CD4-positive, alpha-beta T cell treated with Interleukin-4 for 4 hours (primary cell): Measurements from ENCODE around the gene ALDH3B1.
"Not testable (repeated sequence)": the region's sequence is repeated elsewhere in the genome, so short reads cannot be mapped to it uniquely, and the experiment has no call there.

Source experiments
- DNase-seq: peaks from one replicate; pipeline ENCODE4 v3.0.0-alpha.2; 2020

Gene ALDH3B1, protein sequence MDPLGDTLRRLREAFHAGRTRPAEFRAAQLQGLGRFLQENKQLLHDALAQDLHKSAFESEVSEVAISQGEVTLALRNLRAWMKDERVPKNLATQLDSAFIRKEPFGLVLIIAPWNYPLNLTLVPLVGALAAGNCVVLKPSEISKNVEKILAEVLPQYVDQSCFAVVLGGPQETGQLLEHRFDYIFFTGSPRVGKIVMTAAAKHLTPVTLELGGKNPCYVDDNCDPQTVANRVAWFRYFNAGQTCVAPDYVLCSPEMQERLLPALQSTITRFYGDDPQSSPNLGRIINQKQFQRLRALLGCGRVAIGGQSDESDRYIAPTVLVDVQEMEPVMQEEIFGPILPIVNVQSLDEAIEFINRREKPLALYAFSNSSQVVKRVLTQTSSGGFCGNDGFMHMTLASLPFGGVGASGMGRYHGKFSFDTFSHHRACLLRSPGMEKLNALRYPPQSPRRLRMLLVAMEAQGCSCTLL

DNA sequence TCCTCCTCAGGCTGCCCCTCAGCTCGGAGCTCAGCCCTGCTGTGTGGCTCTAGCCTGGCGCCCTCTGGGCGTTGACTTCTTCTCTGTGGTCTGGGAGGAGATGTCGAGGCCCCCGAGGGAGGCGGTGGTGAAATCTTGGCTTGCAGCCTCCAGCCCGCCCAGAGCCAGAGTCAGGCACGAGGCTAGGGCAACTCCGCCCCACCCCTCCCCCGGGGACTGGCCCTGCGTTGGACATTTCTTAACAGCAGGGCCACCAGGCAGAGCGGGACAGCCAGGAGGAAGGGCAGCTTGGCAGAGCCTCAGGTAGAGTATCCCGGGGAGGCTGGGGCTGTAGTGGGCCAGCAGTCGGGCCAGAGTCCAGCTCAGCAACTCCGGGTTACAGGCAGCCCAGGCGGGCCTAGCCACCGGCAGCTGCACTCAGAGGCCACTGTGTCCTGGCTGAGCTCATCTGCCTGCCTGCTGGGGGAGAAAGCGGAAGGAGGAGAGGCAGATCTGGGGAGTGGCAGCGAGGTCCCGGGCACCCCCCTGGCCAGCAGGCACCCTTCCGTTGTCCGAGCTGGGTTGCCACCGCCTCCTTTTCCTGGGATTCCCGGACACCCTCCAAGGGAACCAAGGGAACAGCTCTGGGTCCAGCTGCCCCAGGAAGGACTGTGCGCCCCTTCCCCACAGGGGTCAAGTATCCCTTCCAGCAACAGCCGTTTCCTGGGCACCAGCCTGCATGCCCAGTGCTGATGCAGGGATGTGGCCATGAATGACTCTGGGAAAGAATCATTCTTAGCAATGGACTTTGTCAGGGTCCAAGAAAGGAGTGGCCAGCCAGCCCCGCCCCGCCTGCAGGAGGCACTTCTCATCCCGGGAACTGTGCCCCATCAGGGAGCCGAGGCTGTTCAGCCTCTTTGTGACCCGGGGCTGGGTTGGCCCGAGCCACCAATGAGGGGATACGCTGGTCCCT is at the start of gene ALDH3B1:
Gene ALDH3B1, plus strand, starts transcription at position 238 of the 952 bp plus-strand sequence. CDS start 4,971 bp downstream, outside the sequence.
- DNase-seq = peak; percentile 9

DNA sequence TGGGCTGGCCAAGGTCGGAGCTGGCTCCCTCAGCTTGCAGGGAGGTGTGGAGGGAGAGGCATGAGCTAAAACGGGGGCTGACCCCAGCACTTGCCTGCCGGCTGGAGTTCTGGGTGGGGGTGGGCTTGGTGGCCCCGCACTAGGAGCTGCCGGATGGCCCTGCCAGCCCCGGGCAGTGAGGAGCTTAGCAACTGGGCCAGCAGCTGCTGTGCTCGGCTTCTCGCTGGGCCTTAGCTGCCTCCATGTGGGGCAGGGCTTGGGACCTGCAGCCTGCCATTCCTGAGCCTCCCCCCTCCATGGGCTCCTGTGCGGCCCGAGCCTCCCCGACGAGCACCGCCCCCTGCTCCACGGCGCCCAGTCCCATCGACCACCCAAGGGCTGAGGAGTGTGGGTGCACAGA is 46.9 kb upstream of the ALDH3B1 start:
- not testable (repeated sequence) for DNase-seq

DNA sequence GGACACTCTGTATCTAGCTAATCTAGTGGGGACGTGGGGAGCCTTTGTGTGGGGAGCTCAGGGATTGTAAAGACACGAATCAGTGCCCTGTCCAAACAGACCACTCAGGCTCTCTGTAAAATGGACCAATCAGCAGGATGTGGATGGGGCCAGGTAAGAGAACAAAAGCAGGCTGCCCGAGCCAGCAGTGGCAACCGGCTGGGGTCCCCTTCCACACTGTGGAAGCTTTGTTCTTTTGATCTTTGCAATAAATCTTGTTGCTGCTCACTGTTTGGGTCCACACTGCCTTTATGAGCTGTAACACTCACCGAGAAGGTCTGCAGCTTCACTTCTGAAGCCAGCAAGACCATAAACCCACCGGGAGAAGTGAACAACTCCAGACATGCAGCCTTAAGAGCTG is 46.2 kb upstream of the ALDH3B1 start:
- not testable (repeated sequence) for DNase-seq

DNA sequence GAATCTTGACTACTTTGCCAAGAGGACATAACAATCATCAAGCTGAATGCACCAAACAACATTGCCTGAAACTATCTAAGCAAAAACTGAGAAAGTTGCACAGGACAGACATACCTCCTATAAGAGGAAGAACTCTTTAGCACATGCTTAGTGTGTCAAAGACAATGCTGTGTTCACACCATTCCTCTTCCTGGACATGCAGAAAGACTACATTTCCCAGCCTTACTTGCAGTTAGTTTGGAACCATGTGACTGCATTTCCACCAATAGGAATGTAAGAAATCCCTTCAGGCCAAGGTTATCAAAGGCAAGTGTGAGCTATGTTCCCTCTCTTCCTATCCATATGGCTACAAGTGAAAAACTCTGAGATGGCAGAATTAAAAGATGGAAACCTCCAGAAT is 45.4 kb upstream of the ALDH3B1 start:
- DNase-seq = not testable (repeated sequence)

DNA sequence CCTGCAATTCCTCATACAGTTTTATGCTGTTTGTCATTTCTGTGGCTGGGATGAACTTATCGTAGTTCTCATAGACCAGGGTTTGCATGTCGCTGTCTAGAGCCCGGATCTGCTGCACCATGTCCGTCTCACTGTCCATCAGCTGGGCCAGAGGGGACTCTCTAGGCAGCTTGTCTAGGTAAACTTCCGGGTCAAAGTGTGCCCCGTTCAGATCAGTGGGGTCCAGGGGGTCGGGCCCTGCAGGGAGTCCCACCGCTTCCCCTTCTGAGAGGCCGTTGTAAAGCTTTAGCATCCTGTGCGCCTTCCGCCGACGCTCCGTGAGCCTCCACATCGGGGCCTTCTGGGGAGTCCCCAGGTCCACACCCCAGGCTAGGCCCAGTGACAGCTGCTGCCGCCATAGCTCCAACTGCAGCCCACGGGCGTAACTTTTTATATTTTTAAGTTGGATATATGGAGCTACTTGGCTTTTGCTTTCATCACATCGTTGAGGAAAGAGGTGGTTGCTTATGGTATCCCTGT is 44.2 kb upstream of the ALDH3B1 start:
- DNase-seq = not testable (repeated sequence)

DNA sequence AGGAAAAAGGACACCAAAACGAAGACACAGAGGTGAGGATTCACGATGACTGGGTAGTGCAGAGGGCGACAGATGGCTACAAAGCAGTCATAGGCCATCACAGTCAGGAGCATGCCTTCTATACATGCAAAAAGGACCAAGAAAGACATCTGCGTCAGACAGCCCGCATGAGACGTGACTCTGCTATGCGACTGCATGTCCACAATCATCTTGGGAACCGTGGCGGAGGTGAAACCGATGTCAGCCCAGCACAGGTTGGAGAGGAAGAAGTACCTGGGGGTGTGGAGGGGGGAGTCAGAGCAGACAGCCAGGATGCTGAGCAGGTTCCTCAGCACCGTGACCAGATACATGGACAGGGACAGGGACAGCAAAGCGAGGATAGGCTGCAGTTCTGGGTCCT is 35.4 kb upstream of the ALDH3B1 start:
- not testable (repeated sequence) for DNase-seq

DNA sequence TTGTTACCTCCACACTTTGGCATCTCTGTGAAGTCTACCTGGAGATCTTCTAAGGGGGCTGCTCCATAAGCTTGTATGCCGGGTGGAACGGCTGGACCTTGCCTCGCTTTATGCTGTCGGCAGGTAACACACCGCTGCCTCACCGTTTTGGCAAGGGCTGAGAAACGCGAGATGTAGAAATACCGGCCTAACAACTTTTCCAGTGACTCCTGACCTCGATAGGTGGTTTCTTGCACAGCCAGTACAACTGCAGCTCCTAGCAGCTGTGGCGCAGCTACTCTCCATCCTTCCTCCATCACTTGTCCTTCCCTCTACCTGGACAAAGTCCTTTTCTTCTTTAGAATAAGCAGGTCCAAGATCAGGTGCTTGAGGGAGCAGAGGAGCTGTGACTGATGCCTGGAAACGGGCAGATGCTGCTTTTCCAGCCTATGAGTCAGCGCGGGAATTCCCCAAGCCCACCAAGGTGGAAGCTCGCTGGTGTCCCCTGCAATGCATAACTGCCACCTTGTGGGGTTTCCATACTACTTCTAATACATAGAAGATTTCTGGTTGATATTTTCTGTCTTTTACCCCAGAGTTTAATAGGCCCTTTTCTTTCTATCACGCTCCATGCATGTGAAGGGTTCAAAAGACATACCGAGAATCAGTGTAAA is 31.2 kb upstream of the ALDH3B1 start:
- not testable (repeated sequence) for DNase-seq

DNA sequence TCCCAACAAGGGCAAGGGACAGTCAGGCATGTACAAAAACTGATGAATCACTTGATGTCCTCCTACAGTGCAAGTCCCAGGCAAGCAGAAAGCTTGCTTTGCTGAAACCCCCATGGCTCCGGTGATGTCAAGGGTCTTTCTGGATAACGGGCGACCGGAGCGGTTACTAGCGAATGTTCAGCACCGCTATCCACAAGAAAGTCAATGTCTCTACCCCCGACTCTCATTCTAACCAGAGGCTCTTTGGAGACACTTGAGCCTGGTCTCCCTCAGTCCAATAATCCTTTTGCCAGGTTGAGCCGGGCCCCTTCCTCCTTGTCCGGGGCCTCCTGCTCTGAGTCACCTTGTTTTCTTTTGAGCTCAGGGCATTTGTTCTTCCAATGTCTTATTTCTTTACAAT is 28.9 kb upstream of the ALDH3B1 start:
- DNase-seq = not testable (repeated sequence)

DNA sequence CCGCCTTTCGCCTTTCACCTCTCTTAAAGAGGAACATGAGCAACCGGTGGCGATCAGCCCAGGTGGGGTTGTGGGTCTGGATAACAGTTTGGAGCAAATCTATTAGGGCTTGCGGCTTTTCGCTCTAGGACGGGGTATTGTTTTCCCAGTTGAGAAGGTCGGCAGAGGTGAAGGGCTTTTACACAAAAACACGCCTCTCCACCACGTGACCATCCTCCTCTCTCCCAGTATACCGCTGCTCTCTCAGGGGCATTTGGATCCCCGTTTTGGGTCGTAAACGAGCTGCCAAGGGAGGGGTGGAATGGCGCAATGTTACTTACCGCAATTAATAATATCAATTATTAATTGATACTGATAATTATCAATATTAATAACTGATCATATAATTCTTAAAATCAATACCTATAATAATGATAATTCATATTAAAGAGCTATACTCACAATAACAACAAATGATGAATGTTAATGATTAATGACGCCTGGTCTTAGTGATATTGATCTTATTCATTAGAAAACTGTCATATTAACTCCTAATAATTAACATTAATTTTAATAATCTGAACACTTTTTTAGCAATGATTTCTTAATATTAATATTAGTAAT is 27.8 kb upstream of the ALDH3B1 start:
- not testable (repeated sequence) for DNase-seq

DNA sequence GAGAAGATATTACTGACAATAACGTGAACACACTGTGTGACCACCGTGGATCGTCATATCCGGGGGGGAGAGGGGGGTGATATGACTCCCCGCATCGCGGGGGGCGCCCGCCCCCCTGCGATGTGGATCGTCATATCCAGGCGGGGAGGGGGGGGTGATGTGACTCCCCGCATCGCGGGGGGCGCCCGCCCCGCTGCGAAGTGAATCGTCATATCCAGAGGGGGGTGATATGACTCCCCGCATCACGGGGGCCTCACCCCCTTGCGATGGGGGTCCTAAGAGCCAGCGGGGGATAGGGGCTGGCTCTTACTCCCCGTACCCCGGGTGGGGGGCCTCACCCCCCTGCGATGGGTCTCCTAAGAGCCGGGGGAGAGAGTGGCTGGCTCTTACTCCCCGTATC is 26.2 kb upstream of the ALDH3B1 start:
- DNase-seq = no peak

DNA sequence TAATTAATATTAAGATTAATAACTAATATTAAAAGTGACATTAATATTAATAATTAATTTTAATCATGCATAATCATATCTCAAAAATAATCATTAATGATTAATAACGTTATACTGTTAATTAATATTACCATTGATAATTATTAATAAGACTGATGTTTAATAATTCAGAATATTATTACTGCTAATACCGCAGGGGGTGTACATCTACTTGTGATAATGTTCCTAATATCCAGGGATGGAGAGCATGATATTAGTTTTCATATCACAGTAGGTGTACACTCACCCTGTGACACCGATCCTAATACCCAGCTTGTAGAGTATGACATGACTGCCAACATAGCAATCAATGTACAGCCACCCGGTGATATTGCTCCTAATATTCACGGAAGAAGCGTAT is 24.8 kb upstream of the ALDH3B1 start:
- not testable (repeated sequence) for DNase-seq

DNA sequence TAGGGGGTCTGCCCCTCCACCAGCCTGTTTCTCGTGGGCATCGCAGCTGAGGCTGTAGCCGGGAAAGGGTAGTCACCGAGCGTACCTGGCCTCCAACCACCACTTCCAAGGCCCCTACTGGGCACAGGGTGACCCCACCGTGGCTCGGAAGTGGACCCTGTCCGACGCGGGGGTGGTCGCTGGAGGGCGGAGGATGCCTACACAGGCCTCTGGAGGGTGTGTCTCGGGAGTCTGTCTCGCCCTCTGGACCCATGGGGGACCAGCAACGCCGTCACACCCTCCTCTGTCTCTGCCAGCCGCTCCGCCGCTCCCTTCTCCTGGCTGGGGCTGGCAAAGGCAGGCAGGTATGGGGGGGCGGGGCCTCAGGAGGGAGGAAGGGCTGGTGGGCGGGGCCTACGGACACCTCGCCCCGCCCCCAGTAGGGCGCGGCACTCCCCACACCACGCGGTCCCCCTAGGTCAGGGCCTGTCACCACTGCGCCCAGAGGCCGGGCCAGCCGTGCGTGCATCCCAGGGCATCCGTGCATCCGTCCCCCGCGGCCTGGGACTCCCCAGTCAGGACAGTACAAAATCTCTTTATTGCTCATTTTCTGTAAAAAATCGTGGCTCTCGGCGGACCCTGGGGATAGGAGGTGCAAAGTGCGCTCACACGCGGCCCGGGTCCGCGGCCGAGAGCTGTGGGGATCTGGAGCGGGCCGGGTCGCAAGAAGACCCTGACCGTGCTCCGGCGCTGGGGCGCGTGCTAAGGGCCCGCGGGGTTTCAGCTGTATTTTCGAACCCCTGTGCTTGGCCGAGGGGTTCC is 19.4 kb upstream of the ALDH3B1 start:
- DNase-seq = not testable (repeated sequence)

DNA sequence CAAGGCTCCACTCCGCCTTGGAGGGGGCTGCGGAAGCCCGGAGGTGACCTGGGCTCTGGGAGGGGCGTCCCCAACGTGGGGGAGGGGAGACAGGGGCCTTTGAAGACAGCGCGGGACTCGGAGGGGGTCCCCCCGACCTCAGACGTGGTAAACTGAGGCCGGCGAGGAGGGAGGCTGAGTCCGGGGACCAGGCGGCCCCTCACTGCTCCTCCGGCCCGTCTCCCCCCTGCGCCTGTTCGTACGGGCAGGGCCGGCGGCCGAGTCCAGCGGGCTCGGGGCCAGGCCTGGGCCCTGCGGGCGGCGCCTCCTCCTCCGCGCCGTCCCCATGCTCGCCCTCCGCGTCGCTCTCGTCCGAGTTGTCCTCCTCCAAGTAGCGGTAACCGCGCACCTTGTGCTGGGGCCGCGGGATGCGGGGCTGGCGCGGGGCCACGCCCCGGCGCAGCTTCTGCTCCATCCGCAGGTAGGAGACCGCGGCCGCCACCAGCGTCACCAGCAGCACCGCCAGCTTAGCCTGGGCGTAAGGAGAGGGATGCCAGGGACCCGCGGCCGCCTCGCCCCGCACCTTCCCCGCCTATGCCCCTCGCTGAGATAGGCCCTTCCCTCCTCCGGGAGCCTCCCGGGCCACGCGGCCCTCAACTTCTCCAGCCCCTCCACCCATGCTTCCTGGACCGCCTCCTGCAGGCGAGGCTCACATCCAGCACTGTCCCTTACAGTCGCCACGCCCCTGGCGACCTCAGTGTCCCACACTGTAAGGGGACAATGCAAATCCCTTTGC is 18.6 kb upstream of the ALDH3B1 start:
- not testable (repeated sequence) for DNase-seq

DNA sequence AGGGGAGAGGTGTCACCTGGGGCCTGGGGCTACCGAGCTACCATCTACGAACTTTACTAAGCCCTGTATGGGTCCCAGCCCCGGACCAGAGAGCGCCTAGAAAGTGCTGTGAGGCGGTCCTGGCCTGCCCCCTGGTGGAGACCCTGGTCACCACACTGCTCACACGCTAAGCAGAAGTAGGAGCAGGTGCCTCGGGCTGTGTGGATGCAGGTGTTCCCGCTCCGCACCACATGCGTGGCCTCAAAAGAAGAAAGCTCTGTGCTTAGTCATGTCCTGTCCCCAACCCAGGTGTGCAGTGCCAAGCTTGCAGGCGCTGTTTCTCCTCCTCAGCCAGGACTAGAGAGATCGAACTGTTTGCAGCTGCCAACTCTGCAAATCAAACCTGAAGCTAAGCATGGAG is 16.3 kb upstream of the ALDH3B1 start:
- peak; percentile 56 for DNase-seq

DNA sequence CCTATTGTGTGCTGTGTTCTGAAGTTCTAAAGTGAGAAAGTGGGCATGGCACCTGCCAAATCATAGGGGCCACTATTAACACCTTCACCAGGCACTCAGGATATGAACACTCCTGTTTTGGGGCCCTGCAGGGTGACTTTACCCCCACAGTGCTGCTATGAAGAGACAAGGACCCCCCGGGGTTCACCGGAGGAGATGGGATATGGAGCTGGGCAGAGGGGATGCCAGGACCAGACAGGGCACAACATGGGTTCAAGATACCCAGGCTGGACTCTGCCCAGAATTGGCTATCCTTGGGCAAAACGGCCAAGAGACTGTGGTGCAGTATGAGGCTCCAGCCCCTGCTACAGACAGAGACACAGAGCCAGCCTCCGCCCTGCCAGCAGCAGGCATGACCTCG is 15.7 kb upstream of the ALDH3B1 start:
- DNase-seq = not testable (repeated sequence)

DNA sequence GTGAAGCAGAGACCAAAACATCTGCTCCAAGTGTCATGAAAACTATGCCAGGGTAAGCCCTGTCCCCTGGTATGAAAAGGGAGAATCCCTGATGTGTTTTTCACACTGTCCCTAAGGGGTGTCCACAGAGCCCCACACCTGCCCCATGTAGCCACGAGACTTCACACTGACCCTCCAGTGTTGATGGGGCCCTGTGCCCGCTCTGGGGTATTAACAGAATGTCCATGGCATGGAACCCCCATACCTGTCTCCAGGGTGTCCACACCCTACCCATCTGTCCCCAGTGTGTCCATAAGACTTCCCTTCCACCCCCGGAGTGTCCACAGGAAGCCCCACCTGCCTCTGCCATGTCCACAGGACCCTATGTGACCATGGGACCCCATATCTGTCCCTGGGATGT is 15.0 kb upstream of the ALDH3B1 start:
- DNase-seq = not testable (repeated sequence)

DNA sequence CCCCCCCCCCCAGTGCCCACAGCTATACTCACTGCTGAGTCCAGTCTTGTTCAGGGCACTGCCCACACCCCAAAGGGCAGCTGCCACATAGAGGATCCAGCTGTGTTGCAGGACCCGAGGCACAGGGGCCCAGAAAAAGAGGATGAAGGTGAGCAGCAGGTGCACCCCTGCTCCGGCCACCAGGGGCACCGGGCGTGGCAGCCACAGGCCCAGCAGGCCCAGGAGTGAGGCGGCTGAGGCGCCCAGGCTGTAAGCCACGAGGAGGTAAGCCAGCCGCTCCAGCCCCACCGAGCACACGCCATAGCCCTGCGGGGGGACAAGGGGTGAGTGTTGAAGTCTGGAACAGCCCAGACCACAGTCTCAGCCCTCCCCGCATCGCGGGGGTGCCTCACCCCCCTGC is 14.5 kb upstream of the ALDH3B1 start:
- not testable (repeated sequence) for DNase-seq

DNA sequence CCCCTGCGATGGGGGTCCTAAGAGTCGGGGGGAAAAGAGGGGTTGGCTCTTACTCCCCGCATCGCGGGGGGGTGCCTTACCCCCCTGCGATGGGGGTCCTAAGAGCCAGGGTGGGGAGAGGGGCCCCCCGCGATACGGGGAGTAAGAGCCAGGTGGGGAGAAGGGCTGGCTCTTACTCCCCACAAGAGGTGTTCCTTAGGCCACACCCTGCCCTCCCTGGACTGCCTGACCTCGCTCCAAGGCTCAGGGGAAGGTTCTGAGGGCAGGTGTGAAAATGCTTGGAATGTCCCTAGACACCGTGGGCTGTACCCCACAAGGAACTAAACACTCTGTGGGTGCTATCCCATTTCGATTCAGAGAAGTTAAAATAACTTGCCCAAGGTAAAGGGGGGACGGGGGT is 14.1 kb upstream of the ALDH3B1 start:
- DNase-seq = no peak

DNA sequence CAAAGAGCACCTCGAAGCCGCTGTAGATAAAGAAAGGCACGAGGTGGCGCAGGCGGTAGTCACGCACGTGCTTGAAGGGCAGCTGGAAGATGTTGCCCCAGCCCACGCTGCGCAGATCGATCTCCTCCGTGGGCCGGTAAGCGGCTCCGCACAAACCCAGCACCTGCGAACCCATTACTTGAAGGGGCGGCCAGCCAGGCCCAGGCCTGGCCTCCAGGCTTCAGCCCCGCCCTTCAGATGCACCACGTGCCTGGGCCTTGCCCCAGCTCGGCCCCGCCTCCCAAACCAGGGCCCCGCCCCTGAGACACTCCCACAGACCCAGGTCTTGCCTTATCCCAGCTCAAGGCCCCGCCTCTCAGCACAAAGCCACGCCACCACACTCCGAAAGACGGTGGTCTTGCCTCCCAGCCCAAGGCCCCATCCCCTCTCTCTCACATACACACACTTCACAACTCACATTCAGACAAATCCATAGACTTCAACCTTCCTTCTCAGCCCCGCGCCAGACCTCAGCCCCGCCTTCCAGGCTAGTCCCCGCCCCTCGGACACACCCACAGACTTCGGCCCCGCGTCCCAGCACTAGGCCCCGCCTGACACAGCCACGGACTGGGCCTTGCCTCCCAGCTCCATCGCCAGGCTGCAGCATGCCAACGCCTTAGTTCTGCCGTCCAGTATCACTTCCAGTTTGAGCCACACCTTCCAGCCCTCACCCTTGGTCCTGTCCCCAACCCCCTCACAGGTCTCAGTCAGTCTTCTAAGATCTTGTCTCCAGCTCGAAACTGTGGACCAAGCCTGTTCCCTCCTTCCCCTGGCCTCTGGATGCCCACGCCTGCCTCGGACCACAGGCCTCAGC is 13.3 kb upstream of the ALDH3B1 start:
- no peak for DNase-seq
